Ishikawa (cell line): ENCODE measurements around the gene FIGLA.

Source experiments
- CREB1 ChIP-seq: IDR thresholded peaks from 2 replicates; pipeline ENCODE4 v1.6.1; 2012; ENCODE audit warnings: low read depth
- EGR1 ChIP-seq: IDR thresholded peaks from 2 replicates; pipeline ENCODE4 v1.6.1; 2012
- MAX ChIP-seq: IDR thresholded peaks from 2 replicates; pipeline ENCODE4 v1.6.1; 2012
- RAD21 ChIP-seq: IDR thresholded peaks from 2 replicates; pipeline ENCODE4 v1.6.1; 2012; ENCODE audit warnings: low read depth
- TCF12 ChIP-seq: IDR thresholded peaks from 2 replicates; pipeline ENCODE4 v1.6.1; 2012; ENCODE audit warnings: low read depth
- TEAD4 ChIP-seq: IDR thresholded peaks from 2 replicates; pipeline ENCODE4 v1.6.1; 2012

- peak; percentile 70 for TF ChIP-seq MAX
- no peak for TF ChIP-seq TEAD4
- TF ChIP-seq TCF12 = no peak
- peak; percentile 14; the same call in 1 of the 2 replicates for TF ChIP-seq RAD21
- no peak for TF ChIP-seq EGR1
- TF ChIP-seq CREB1 = no peak
These were observed 22.5 kb downstream of the FIGLA start, which contains the start of gene ADD2 for GRCh38 chr2:70767699-70768589.
